Measurements from ENCODE around the gene TOMT. TPM values are rescaled to one million over a fixed set of nuclear protein-coding genes. Genes with fewer than 3 reads are reported as not detected.

TOMT gene
- total RNA-seq, 8 experiments from 2014 or later, result not detected

Other genes starting within 250 kb of the TOMT start
- gene DEFB131B, start 227.5 kb upstream of the TOMT start, total RNA-seq, result not detected
- gene XNDC1N, start 177.3 kb upstream of the TOMT start, total RNA-seq, result 10 to 100 TPM in 1 of 8 experiments, 1 to 10 TPM in 7; 4.6 to 11.5 (median 7.1) TPM
- 10 to 100 TPM; 20.6 to 36.4 (median 31.9) TPM for gene RNF121, start 176.9 kb upstream of the TOMT start, total RNA-seq
- 1 to 10 TPM; 3.2 to 7.5 (median 4.7) TPM for gene IL18BP, start 107.0 kb upstream of the TOMT start, total RNA-seq
- gene NUMA1, start 25.4 kb upstream of the TOMT start, total RNA-seq, result 100 to 1,000 TPM in 3 of 8 experiments, 10 to 100 TPM in 5; 76.0 to 217 (median 95.6) TPM
- 10 to 100 TPM in 6 of 8 experiments, 1 to 10 TPM in 2; 3.6 to 39.0 (median 12.6) TPM for gene LRRC51, start 25.1 kb upstream of the TOMT start, total RNA-seq
- gene LAMTOR1, start 2.6 kb upstream of the TOMT start, total RNA-seq, result 100 to 1,000 TPM in 1 of 8 experiments, 10 to 100 TPM in 7; 49.3 to 120 (median 67.8) TPM
- gene ANAPC15, start 6.8 kb downstream of the TOMT start, total RNA-seq, result 10 to 100 TPM; 25.2 to 95.2 (median 38.8) TPM
- gene FOLR3, start 29.8 kb downstream of the TOMT start, total RNA-seq, result 10 to 100 TPM in 1 of 8 experiments, 1 to 10 TPM in 1, under 1 TPM in 1, not detected in 5; 0.40 to 27.3 (median 2.0) TPM
- 1 to 10 TPM in 3 of 8 experiments, under 1 TPM in 2, not detected in 3; 0.33 to 3.5 (median 1.9) TPM for gene FOLR1, start 86.2 kb downstream of the TOMT start, total RNA-seq
- under 1 TPM in 1 of 8 experiments, not detected in 7; 0.24 TPM for gene FOLR2, start 110.9 kb downstream of the TOMT start, total RNA-seq
- gene INPPL1, start 118.8 kb downstream of the TOMT start, total RNA-seq, result 100 to 1,000 TPM in 2 of 8 experiments, 10 to 100 TPM in 6; 16.6 to 161 (median 41.3) TPM
- gene PHOX2A, start 138.3 kb downstream of the TOMT start, total RNA-seq, result 1 to 10 TPM in 3 of 8 experiments, under 1 TPM in 4, not detected in 1; 0.16 to 1.8 (median 0.87) TPM